Vagina (tissue), 2 donors: ENCODE data around the gene PSME2.

Experiments used
- CTCF ChIP-seq, 3 experiments: fragments of 450-650 bp in 2 of 3; fragments of 200-600 bp in 1 of 3; sonication (generic) in 1 of 3; IDR thresholded peaks; one replicate each; pipeline ENCODE4 v1.5.1; 2017 to 2019; ENCODE audit warnings: antibody characterized with exemption in 3 of 3, mild to moderate bottlenecking in 2 of 3, moderate library complexity in 2 of 3
- POLR2A ChIP-seq, 2 donors: fragments of 450-650 bp; IDR thresholded peaks; one replicate each; pipeline ENCODE4 v1.6.1; 2017; ENCODE audit warnings: antibody characterized with exemption in 2 of 2, mild to moderate bottlenecking in 2 of 2, moderate library complexity in 2 of 2

GRCh38 chr14:24137529-24138395 is 8.6 kb downstream of the PSME2 start:
- TF ChIP-seq POLR2A (IDR thresholded peaks at IDR 0.05) = no peak
- no peak for TF ChIP-seq CTCF (IDR thresholded peaks at IDR 0.05)
